Measurements from ENCODE around the gene C9orf40. TPM values are rescaled to one million over a fixed set of nuclear protein-coding genes. Genes with fewer than 3 reads are reported as not detected.

The C9orf40 gene, protein sequence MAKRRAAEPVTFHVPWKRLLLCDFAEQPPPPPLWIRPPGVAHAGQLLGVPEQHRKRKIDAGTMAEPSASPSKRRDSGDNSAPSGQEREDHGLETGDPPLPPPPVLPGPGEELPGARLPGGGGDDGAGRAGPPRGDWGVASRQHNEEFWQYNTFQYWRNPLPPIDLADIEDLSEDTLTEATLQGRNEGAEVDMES
- total RNA-seq (7.8 and 12.0 TPM in 2 replicates), polyA plus RNA-seq (8.9 and 14.8 TPM in 2 replicates)

DNA sequence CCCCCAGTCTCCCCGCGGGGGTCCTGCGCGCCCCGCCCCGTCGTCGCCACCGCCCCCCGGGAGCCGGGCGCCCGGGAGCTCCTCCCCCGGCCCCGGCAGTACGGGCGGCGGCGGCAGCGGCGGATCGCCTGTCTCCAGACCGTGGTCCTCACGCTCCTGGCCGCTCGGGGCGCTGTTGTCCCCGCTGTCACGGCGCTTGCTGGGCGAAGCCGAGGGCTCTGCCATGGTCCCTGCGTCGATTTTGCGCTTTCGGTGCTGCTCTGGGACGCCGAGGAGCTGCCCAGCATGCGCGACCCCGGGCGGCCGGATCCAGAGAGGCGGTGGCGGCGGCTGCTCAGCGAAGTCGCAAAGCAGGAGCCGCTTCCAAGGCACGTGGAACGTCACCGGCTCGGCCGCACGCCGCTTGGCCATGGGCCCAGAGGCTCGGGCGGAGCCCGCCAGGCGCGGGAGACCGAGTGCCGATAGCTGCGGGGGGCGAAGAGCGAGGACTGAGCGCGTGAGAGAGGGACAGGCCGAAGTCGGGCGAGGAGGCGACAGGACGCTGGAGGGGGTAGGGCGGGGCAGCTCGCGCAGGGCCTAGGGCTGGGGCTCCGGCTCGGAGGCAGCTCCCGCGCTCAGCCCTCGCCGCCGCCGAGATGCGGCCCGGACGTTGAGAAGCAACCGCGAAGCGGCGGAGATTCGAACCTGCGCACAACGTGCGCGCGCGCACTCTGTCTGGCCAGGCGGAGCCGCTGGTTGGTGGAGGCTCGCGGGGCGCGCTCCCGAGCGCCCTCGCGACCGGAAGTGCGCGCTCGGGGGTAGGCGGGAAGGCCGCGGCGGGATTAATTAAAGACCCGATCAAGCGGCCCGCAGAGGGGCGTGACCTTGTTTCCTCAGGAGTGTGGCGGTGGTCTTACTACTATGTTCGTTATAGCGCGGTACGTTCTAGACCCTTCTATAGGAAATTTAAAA is at the start of gene C9orf40:
TSS of gene C9orf40 (minus strand) at position 712 of the 951 bp plus-strand sequence. CDS start at position 411, 301 bp downstream.
- peak within 1 kb of the TSS; percentile 89 for H3K4me3 ChIP-seq
- no peaks in the 10 kb centered on the region for H3K27me3 ChIP-seq
- no peaks in the 10 kb centered on the region for H3K4me1 ChIP-seq (ENCODE audit: low read depth)
- peak within 1 kb of the TSS; percentile 86 for H3K27ac ChIP-seq
- no peaks in the 10 kb centered on the region for H3K36me3 ChIP-seq
- DNase-seq (ENCODE audit: low read depth in 1 of 2, low spot score in 1 of 2), result peak; percentile 89 to 94
- H3K9me3 ChIP-seq (ENCODE audit: low read depth), result no peaks in the 10 kb centered on the region
- TF ChIP-seq, protein P1, sequence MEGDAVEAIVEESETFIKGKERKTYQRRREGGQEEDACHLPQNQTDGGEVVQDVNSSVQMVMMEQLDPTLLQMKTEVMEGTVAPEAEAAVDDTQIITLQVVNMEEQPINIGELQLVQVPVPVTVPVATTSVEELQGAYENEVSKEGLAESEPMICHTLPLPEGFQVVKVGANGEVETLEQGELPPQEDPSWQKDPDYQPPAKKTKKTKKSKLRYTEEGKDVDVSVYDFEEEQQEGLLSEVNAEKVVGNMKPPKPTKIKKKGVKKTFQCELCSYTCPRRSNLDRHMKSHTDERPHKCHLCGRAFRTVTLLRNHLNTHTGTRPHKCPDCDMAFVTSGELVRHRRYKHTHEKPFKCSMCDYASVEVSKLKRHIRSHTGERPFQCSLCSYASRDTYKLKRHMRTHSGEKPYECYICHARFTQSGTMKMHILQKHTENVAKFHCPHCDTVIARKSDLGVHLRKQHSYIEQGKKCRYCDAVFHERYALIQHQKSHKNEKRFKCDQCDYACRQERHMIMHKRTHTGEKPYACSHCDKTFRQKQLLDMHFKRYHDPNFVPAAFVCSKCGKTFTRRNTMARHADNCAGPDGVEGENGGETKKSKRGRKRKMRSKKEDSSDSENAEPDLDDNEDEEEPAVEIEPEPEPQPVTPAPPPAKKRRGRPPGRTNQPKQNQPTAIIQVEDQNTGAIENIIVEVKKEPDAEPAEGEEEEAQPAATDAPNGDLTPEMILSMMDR (IDR thresholded peaks at IDR 0.05; ENCODE audit: low read depth, low read length), result peak; percentile 74

DNA sequence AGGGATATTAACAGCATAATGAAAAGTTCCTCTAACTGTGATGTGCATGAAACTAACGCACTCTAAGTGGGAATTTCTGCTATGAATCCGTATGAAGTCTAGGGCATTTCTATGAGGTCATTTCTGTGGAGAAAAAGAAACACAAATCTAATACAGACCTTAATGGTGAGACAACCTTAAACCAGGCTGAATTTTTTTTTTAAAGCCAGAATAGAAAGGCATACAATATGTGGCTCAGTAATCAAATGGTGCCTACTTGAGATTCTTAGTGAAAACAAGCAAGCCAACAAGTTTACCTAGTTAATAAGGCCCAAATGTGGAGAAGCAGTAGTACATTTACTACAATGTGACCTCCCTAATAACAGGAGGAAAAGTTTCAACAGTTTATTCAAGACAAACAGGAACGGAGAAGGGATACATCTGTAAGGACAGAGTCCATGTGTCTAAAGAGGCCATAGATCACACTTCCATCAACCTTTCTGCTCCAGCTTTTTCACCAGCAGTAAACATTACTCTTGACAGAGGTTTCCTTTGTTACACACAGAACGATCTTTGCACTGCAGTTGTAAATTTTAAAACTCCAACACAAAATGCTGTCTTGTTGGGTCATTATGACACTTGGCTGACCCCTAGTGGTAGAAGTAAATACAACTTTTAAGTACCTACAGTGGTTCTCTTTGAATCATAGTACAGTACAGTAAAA is 49.2 kb upstream of the C9orf40 start:
- DNase-seq (ENCODE audit: low read depth in 1 of 2, low spot score in 1 of 2), result peak; percentile 84 to 93
- no peaks in the 10 kb centered on the region for H3K9me3 ChIP-seq (ENCODE audit: low read depth)
- no peaks in the 10 kb centered on the region for H3K27me3 ChIP-seq
- no peak overlapping the region for H3K27ac ChIP-seq
- TF ChIP-seq, protein P1 (IDR thresholded peaks at IDR 0.05; ENCODE audit: low read depth, low read length), result peak; percentile 61
- H3K4me3 ChIP-seq, result no peak overlapping the region
- no peaks in the 10 kb centered on the region for H3K36me3 ChIP-seq
- H3K4me1 ChIP-seq (ENCODE audit: low read depth), result no peaks in the 10 kb centered on the region

GRCh38 chr9:75000835-75001234 is 48.1 kb upstream of the C9orf40 start:
- no peaks in the 10 kb centered on the region for H3K9me3 ChIP-seq (ENCODE audit: low read depth)
- H3K4me1 ChIP-seq (ENCODE audit: low read depth), result no peaks in the 10 kb centered on the region
- H3K4me3 ChIP-seq, result no peak overlapping the region
- H3K27ac ChIP-seq, result no peak overlapping the region
- H3K27me3 ChIP-seq, result no peaks in the 10 kb centered on the region
- peaks cover 5% of the 10 kb centered on the region for H3K36me3 ChIP-seq
- TF ChIP-seq, protein P1 (IDR thresholded peaks at IDR 0.05; ENCODE audit: low read depth, low read length), result no peak
- no peak for DNase-seq (ENCODE audit: low read depth in 1 of 2, low spot score in 1 of 2)

DNA sequence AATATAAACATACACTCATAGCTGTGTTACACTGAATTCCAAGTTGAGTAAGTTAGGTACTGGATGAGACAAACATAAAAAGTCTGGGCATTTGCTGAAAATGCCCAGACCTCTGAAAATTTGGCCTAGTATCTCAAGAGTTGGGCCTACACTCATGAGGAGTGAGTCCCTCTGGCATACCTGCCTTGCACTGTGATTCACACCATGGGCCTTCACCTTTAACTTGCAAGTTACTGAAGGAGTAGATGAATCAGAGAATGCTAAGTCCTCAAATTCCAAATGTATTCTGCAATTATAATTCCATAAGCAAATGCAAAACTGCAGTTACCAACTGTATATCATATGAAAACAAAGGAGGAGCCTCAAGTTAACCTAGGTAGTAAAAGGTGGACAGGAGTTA is 32.3 kb upstream of the C9orf40 start:
- no peak for DNase-seq (ENCODE audit: low read depth in 1 of 2, low spot score in 1 of 2)
- Histone ChIP-seq H3K27me3 (no peaks in the 10 kb centered on the region), H3K36me3 (peaks cover 4% of the 10 kb centered on the region), H3K9me3 (ENCODE audit: low read depth) (no peaks in the 10 kb centered on the region), H3K4me1 (ENCODE audit: low read depth) (no peaks in the 10 kb centered on the region), H3K4me3 (no peak overlapping the region), H3K27ac (no peak overlapping the region)
- TF ChIP-seq, protein P1 (IDR thresholded peaks at IDR 0.05; ENCODE audit: low read depth, low read length), result no peak

DNA sequence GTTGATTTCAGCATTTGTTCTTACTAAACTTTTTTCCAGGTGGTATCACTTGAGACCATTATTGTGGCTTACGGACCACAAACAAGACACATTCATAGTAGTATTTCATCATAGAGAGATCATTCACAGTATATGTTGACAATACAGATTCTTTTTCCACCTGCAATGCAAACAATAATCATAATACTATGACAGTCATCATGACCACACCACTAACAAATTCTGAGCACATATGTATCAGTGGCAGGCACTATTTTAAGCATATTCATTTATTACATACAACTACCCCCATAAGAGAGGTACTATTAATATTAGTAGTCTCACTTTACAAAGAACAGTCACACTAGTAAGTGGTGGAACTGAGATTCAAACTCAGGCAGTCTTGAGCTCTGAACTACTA is 31.0 kb upstream of the C9orf40 start:
- TF ChIP-seq, protein P1 (IDR thresholded peaks at IDR 0.05; ENCODE audit: low read depth, low read length), result no peak
- Histone ChIP-seq H3K9me3 (ENCODE audit: low read depth) (no peaks in the 10 kb centered on the region), H3K4me1 (ENCODE audit: low read depth) (no peaks in the 10 kb centered on the region), H3K27me3 (no peaks in the 10 kb centered on the region), H3K27ac (no peak overlapping the region), H3K36me3 (peaks cover 4% of the 10 kb centered on the region), H3K4me3 (no peak overlapping the region)
- DNase-seq (ENCODE audit: low read depth in 1 of 2, low spot score in 1 of 2), result no peak

Data from cardiac muscle cell (in vitro differentiated cells and primary cell).